Measurements from ENCODE around the gene SIT1. TPM values are rescaled to one million over a fixed set of nuclear protein-coding genes. Genes with fewer than 3 reads are reported as not detected.

The SIT1 gene, protein sequence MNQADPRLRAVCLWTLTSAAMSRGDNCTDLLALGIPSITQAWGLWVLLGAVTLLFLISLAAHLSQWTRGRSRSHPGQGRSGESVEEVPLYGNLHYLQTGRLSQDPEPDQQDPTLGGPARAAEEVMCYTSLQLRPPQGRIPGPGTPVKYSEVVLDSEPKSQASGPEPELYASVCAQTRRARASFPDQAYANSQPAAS
- not detected in 5 replicates for total RNA-seq (2022; extraction: Qiagen RNA extraction)

DNA sequence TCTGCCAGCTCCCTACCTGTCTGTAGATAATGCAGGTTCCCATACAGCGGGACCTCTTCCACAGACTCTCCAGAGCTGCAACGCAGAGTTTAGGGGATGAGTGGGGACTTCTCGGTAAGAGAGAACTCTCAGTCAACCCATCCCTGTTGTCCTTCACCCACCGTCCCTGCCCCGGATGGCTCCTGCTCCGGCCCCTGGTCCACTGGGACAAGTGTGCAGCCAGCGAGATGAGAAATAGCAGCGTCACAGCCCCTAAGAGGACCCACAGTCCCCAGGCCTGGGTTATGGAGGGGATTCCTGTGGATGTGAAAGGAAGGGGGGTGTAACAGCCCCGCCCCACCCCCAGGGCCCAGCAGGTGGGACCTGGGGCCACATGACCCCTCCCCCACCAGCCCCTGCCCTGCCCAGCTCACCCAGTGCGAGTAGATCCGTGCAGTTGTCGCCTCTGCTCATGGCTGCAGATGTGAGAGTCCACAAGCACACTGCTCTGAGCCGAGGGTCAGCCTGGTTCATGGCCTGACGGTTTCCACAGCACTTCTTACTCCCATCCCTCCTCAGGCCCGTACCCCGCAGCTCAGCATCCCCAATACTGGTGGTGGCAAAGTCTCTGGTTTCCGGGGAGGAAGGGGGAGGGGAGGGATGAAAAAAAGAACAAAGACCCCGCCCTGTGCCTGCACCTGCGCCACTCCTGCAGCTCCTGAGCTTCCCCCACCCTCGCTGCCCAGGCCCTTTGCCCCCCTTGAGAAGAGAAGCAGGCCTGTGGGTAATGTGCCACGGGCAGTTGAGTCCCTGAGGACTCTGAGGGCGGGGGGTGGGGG, at the start of gene SIT1:
Gene SIT1, minus strand, starts transcription at position 591 of the 818 bp plus-strand sequence. Its CDS starts 78 bp downstream, at position 513.

DNA sequence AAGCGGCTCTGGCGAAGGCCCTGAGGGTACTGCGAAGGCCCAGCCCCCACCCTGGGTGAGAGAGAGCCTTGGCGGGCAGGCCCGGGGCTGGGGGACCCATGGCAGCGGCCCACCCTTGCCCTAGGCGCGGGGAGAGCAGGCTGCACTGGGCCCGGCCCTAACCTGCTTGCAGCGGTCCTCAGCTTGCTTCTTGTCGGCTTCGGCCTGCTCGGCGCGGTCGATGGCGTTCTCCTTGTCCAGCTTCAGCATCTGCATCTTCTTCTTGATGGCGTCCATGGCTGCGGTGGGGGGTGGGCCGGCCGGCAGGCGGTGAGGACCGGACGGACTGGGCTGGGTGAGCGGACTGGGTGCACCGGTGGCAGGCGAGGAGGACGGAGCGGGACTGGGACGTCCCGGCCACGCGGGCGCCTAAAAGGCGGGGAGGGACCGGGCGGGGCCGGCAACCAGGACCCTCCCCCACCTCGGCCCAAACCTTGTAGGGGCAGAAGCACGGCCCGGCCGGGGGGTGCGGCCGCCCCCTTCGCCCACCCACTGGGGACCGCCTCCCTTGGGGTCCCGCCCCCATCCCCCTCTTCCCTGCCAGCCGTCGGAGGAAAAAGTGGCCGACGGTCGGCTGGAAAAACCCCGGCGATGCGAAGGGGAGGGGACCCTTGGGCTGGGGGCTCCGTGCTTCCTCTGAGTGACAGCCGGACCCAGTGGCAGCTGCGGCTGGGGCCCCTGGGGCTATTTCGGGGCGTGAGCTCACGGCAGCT, 39.0 kb upstream of the SIT1 start, which contains the start of gene TPM2:
Gene TPM2, minus strand, starts transcription at position 384 of the 752 bp plus-strand sequence. Its CDS starts 108 bp downstream, at position 276.

DNA sequence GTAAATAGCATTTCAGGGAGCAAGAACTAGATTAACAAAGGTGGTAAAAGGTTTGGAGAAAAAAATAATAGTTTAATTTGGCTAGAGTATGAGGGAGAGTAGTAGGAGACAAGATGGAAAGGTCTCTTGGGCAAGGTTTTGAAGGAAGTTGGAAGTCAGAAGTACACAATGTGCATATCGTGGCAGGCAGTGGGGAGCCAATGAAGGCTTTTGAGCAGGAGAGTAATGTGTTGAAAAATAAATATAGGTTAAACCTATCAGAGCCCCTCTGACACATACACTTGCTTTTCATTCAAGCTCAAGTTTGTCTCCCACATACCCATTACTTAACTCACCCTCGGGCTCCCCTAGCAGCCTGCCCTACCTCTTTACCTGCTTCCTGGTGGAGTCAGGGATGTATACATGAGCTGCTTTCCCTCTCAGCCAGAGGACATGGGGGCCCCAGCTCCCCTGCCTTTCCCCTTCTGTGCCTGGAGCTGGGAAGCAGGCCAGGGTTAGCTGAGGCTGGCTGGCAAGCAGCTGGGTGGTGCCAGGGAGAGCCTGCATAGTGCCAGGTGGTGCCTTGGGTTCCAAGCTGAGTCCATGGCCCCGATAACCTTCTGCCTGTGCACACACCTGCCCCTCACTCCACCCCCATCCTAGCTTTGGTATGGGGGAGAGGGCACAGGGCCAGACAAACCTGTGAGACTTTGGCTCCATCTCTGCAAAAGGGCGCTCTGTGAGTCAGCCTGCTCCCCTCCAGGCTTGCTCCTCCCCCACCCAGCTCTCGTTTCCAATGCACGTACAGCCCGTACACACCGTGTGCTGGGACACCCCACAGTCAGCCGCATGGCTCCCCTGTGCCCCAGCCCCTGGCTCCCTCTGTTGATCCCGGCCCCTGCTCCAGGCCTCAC, 22.6 kb upstream of the SIT1 start, which contains the start of gene CA9:
Gene CA9, plus strand, starts transcription at position 797 of the 893 bp plus-strand sequence. Its CDS starts 32 bp downstream, at position 829.

DNA sequence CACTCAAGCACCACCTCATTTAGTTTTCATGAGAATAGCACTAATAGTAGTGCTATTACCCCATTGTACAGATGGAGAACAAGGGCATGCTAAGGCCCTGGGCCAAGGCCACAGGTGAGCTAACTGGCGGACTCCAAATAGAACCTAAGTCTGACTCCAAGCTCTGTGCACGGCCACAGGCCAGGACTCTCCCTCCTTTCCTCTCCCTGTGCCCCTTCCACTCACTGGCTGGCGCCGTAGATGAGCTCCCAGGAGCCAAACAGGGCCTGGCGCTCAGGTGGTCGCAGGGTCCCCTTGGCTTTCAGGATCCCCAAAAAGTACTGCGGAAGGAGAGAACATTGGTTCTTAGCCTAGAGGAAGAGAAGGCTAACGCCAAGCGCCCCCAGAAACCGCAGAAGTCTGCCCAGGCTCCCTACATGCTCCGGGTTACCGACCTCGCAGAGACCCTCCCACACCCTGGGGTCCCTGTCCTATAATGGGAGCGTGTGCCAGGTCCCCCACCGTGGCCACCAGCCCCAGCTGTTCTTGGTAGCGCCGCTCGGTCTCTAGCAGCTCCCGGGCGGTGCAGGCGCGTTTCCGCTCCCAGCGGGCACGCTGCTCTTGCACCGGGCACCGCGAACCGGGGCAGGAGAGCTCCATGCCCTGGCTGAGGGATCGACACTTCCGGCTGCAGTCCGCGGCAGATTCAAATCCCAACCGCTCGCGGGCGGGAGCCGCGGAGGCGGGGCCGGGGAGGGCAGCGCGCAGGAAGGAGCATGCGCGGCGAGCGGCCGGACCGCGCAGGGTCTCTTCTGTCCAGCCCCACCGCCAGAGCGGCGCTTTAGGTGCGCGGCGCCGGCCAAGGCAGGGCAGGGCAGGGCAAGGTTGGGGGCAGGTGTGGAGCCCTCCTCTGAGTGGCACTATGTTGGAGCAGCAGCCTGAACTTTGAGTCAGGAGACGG, 14.1 kb upstream of the SIT1 start, which contains the start of gene ARHGEF39:
Gene ARHGEF39, minus strand, starts transcription at position 665 of the 940 bp plus-strand sequence. Its CDS starts 26 bp downstream, at position 639.

DNA sequence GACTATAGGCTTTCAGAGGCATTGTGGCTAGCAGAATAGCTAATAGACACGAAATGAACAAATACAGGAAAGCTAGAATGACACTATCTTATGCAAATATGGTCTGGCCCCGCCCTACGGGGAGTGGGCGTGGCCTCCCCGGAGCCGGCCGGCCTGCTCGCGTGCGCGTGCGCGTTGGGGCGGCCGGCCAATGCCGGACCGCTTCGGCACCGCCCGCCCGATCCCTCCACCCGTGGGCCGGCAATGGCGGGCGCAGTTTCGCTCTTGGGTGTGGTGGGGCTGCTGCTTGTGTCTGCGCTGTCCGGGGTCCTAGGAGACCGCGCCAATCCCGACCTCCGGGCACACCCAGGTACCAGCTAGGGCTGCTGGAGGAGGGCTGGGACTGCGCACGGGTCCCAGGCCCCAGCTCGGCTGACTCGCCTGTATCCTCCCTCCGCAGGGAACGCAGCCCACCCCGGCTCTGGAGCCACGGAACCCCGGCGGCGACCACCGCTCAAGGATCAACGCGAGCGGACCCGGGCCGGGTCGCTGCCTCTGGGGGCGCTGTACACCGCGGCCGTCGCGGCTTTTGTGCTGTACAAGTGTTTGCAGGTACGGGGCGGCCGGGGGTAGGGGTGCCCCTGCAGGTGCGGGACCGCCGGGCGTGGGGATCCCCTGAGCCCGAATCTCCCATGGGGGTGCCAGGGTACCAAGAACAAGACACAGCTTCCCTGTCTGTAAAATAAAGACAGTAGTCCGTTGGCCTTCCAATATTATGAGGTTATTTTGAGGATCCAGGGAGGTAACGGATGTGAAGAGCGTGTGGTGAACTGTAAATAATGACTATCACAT, 7.6 kb upstream of the SIT1 start, which contains the start of gene CCDC107:
Gene CCDC107, plus strand, starts transcription at position 156 of the 831 bp plus-strand sequence. Its CDS starts 88 bp downstream, at position 244.

DNA sequence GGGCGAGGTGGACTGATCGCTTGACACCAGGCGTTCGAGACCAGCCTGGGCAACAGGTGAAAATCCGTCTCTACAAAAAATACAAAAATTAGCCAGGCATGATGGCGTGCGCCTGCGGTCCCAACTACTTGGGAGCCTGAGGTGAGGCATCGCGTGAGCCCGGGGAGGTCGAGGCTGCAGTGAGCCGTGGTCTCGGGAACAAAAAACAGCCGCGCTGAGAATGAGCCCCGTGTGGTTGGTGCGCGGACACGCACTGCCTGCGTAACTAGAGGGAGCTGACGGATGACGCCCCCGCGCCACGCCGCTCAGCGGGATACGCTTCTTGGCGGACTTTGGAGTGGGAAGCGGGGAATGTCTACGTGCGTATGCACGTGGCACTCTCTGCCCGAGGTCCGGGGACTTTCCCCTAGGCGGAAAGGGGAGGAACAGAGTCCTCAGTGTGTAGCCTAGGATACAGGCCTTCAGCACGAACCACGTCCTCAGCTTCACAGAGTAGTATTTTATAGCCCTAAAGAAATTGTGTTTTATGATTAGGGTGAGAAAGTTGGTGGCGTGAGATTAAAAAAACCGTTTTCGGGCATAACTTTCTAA, 6.9 kb upstream of the SIT1 start, which contains the start of gene RMRP:
Gene RMRP, minus strand, starts transcription at position 474 of the 591 bp plus-strand sequence.

DNA sequence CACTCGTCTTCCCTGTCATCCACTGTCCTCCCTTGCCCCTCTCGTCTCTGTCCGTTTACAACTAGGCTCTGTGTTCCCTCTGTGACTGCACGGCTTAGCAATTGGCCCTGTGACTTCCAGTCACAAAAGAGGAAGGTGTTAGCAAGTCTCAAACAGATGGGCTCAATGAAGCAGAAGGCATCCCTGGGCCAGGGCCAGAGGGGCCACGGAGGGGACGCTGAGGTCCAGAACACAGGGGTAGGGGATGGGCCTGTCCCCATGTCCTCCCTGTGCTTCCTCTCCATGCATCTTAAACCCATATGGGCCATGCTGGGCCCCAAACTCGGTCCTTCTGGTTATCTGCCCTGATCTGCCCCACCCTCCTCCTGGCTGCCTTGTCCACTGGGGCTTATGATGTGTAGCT, 32.4 kb downstream of the SIT1 start, which contains the start of gene CD72:
Gene CD72, minus strand, starts transcription at position 89 of the 403 bp plus-strand sequence. CDS start 110 bp downstream, outside the sequence.

DNA sequence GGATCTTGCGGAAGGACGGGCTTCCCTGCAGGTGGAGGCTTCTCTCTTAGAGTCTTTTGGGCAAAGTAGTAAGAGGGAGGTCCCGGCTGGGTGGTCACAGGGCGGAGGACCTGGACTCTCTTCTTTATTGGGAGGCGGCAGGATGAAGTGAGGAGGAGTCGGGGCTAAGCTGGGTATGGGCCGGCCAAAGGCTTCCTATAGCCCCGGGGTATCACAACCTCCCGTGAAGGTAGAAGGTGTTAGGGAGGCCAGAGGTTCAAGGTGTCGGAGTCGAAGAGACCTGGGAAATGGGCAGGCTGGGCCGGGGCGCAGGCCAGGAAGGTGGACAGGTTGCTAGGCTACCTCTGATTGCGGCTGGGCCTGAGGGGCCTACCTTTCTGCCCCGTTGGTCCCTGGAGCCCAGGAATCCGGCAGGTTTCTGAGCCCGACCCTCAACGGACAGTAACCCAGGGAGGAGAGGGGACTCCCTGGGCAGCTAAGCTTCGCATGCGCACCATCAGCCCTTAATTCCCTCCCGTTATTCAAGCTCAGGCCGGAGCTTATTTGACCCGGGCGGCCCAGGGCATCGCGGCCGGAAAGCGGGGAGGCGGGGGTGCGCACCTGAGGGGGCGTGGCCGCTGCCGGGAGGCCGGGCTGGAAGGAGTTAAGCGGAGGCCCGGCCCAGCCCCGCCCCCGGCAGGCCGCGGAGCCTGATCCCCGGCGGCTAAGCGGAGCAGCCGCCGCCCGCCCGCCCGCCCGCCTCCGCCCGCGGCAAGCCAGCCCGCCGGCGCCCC, 46.0 kb downstream of the SIT1 start, which contains the start of gene TESK1:
Gene TESK1, plus strand, starts transcription at position 685 of the 773 bp plus-strand sequence. CDS start 358 bp downstream, outside the sequence.

Other genes with a start within 250 kb of the SIT1 start
- gene RUSC2, start 160.8 kb downstream of the SIT1 start, total RNA-seq (2022; extraction: Qiagen RNA extraction) = 19.6 to 36.1 TPM (median 33.1 TPM) in 5 replicates
- gene TESK1, start 45.7 kb downstream of the SIT1 start, total RNA-seq (2022; extraction: Qiagen RNA extraction) = 19.4 to 32.8 TPM (median 30.3 TPM) in 5 replicates
- 0.18 to 0.42 TPM (median 0.29 TPM) in 4 of 5 replicates, not detected in the other for gene CD72, start 32.5 kb downstream of the SIT1 start, total RNA-seq (2022; extraction: Qiagen RNA extraction)
- gene RMRP, start 7.1 kb upstream of the SIT1 start, total RNA-seq (2022; extraction: Qiagen RNA extraction) = 4.7 to 10.3 TPM (median 5.3 TPM) in 3 of 5 replicates, not detected in the others
- 24.5 to 32.3 TPM (median 29.5 TPM) in 5 replicates for gene CCDC107, start 7.4 kb upstream of the SIT1 start, total RNA-seq (2022; extraction: Qiagen RNA extraction)
- 11.5 to 16.2 TPM (median 15.4 TPM) in 5 replicates for gene ARHGEF39, start 14.3 kb upstream of the SIT1 start, total RNA-seq (2022; extraction: Qiagen RNA extraction)
- 5.6 to 10.5 TPM (median 8.9 TPM) in 5 replicates for gene CA9, start 23.0 kb upstream of the SIT1 start, total RNA-seq (2022; extraction: Qiagen RNA extraction)
- gene TPM2, start 39.0 kb upstream of the SIT1 start, total RNA-seq (2022; extraction: Qiagen RNA extraction) = 663 to 742 TPM (median 711 TPM) in 5 replicates
- 103 to 127 TPM (median 113 TPM) in 5 replicates for gene TLN1, start 81.3 kb upstream of the SIT1 start, total RNA-seq (2022; extraction: Qiagen RNA extraction)
- 52.5 to 59.5 TPM (median 55.6 TPM) in 5 replicates for gene CREB3, start 81.7 kb upstream of the SIT1 start, total RNA-seq (2022; extraction: Qiagen RNA extraction)
- gene GBA2, start 98.3 kb upstream of the SIT1 start, total RNA-seq (2022; extraction: Qiagen RNA extraction) = 22.8 to 39.1 TPM (median 34.1 TPM) in 5 replicates
- 11.9 to 19.3 TPM (median 18.8 TPM) in 5 replicates for gene RGP1, start 98.4 kb upstream of the SIT1 start, total RNA-seq (2022; extraction: Qiagen RNA extraction)
- not detected in 5 replicates for gene MSMP, start 103.3 kb upstream of the SIT1 start, total RNA-seq (2022; extraction: Qiagen RNA extraction)
- gene NPR2, start 140.7 kb upstream of the SIT1 start, total RNA-seq (2022; extraction: Qiagen RNA extraction) = 3.6 to 6.2 TPM (median 5.0 TPM) in 5 replicates
- gene SPAG8, start 161.3 kb upstream of the SIT1 start, total RNA-seq (2022; extraction: Qiagen RNA extraction) = 0.24 to 0.51 TPM (median 0.34 TPM) in 5 replicates
- 73.2 to 94.8 TPM (median 82.2 TPM) in 5 replicates for gene HINT2, start 164.1 kb upstream of the SIT1 start, total RNA-seq (2022; extraction: Qiagen RNA extraction)
- gene FAM221B, start 177.8 kb upstream of the SIT1 start, total RNA-seq (2022; extraction: Qiagen RNA extraction) = not detected in 5 replicates
- gene TMEM8B, start 178.3 kb upstream of the SIT1 start, total RNA-seq (2022; extraction: Qiagen RNA extraction) = 2.1 to 4.5 TPM (median 3.6 TPM) in 5 replicates
- not detected in 5 replicates for gene OR13J1, start 219.5 kb upstream of the SIT1 start, total RNA-seq (2022; extraction: Qiagen RNA extraction)